Right renal cortex interstitium (tissue), 3 donors: ENCODE measurements around the gene RIPK4. TPM values are rescaled to one million over a fixed set of nuclear protein-coding genes. Genes with fewer than 3 reads are reported as not detected.
"Not testable (repeated sequence)": the region's sequence is repeated elsewhere in the genome, so short reads cannot be mapped to it uniquely, and the experiment has no call there.

ENCODE experiments used
- DNase-seq, 3 donors: peaks; one replicate each; pipeline ENCODE4 v3.0.0-alpha.2; 2013; ENCODE audit warnings: low read depth in 3 of 3, low spot score in 2 of 3
- polyA plus RNA-seq, 3 donors: library from polyadenylated mRNA; unstranded; fragments of 120-200 nt; gene quantifications; one replicate each; pipeline ENCODE4 v1.2.1, GENCODE V29; 2013; ENCODE audit not compliant: insufficient read length in 3 of 3

Gene RIPK4
- polyA plus RNA-seq, 3 donors: 15.8 to 18.7 (median 15.9) TPM

DNA sequence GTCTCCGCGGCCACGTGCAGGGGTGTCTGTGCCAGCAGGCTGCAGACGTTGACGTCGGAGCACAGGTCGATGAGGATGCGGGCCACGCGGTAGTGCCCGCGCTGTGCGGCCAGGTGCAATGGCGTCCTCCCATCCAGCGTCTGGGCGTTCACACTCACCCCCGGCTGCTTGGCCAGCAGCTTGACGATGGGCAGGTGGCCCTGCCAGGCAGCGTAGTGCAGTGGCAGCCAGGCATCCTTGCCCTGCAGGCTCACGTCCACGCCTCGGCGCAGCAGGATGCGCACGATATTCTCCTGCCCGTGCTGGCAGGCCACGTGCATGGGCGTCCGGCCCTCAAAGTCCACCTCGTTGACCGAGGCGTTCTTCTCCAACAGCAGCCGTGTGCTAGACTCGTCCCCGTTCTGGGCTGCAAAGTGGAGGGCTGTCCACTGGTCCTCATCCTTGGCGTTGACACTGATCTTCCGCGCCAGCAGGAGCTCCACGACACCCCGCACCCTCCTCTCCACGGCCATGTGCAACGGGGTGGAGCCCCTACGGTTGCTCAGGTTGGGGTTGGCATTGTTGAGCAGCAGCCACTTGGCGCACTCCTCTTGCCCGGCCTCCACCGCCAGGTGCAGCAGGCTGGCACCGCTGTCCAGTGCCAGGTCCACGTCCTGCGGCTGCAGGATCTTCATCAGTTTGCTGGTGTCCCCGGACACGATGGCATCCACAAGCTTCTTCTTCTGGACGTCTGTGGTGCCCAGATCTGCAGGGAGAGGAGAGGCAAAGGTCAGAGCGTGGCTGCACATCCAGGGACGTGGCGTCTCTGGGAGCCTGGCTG, 25.4 kb downstream of the RIPK4 start:
- no peak for DNase-seq

DNA sequence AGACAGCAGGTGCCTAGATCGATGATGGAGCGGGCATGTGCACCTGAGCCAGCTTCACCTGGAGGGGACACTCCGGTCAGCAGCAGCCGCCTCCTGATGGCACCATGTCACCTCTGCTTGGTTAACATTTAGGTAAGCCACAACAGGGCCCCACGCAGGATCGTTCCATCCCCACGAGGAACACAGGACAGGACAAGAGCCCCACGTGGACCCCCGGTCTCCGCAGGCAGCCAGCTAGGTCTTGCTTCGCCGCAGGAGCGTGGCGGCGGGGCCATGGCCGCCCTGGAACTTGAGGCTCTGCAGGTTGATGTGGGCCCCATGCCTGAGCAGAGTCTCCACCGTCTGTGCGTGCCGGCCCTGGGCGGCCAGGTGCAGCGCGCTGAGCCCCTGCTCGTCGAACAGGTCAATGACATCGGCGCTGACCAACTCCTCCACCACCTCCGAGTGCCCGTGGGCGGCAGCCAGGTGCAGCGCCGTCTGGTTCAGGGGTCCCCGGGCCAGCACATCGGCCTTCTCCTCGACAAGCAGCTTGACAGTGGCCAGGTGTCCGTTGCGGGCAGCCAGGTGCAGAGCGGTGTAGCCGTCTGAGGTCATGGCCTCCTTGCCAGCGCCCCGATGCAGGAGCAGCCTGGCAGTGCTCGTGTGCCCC, 26.1 kb downstream of the RIPK4 start:
- no peak for DNase-seq

DNA sequence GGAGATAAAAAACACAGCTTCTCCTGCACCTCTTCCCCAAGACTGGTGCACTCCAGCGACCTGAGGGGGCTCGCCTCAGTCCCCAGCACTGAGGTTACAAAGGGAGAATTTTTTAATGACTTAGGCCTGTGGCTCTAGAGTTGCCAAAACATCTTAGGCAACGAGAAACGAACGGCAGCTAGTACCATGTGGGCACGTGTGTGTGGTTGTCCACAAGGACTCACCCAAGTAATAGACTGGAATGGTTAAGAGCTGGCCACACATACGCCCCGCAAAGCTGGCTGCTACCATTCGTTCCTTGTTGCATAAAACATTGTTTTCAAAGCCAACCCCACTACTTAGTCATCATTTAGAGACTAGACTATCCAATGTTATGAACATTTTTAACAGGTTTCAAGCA, 26.9 kb downstream of the RIPK4 start:
- DNase-seq: no peak

DNA sequence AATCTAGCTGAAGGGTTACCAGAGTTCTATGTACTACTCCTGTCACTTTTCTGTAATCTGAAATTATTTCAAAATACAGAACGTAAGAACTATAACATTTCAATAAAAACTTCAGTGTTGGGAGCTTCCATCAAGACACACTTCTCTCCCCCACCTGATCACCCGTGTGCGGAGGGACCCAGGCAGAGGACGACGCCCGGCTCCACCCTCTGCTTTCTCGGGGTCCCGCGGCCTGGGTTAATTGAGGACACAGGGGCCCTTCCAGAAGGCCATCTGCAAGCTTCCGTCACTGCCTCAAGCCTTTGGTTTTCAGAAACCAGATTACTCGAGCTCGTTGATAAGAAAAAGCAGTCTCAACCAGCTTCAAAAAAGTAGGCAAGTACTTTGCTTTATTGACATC, 27.8 kb downstream of the RIPK4 start:
- DNase-seq: no peak

DNA sequence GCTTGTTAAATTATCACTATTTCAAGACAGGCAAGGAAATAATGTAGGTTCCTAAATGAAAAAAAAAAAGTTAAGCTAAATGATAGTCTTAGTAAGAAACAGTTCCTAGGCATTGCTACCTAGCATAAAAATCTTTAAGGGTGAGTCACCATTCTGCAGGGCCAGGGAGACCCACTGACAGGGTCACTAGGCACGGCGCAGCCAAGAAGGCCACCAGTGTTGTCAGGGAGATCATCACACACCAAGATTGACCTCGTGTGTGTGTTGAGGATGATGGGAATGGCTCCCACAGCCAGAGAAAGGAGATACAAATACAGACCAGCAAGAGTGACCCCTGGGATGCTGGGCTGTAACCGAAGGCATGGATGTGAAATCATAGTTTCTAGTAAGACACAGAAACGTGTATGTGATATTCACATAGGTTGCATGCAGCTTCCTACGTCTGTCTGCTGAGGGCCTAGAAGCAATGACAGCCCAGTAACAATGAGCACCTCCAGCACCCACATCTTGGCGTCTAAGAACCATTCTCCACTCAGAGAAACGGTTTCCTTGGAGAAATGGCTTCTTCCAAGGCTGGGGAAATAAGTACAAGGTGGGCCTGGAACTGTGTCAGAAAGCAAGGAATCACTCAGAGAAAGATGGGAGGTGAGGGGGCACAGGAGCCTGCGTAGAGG, 29.1 kb downstream of the RIPK4 start:
- no peak for DNase-seq

DNA sequence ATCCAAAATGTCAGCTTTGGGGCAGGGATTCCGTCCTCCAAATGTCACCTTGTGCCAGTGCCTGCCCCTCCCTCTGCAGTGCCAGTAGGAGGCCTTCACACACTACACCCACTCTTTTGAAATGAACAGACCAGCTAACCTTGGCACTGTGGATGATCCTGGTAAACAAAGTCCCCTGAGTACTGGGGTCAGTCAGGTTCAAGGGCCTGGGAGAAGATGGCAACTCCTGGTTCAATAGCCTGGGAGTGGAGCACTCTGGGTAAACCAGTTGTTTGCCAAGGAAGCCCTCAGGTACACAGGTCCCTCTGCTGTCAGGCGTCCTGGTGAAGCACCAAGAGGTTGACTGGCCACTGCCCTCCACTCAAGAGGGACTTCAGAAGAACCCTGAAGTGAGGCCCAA, 30.4 kb downstream of the RIPK4 start:
- DNase-seq: no peak

DNA sequence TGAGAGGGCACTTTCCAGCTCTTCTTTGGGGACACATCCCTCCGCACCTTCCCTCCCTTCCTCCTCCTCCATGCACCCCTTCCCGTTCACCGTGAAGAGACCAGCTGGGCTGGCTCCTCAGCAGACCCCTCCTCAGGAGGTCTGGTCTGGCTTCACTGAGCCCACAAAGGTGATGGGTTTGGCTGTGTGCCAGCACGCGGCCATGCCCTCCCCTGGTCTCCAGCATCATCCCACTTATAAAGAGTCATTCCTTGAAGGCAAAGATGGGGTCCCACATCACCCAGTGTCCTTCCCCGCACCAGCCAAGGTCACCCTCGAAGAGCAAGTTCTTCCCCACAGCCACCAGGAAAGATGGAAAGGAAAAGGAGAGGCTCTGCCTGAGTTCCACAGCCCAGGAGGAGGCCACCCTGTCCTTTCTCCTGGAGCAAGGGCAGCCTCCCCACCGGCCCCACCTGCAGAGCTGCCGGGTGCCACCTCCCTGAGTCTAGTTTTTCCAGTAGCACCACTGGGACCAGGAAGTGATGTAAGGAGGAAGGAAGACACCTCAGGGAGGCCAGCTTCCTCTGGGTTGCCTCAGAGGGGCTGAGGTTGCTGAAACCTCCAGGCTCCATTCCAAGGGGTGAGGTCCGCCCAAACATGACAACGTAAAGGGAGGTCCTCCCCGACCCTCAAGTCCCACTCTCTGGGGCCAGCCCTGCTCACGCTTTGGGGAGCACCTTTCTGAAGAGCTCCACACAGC, 32.7 kb downstream of the RIPK4 start:
- DNase-seq: no peak

DNA sequence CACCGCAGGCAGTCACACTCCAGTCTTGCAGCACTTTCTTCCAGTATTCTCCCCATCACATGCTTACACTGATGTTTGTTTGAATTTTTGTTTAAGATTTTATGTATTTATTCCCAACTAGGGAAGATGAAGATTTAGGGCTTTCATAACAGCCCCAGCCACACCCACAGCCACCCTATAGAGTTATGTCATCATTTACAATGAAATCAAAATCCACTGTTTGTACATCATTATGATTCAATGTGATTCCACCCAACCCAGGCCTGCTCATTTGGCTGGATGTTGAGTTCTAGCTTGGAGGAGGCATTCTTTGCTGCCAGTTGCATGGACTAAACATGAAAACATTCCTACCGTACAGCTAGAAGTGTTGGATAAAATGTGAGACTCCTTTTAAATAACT, 35.8 kb downstream of the RIPK4 start:
- DNase-seq: no peak

DNA sequence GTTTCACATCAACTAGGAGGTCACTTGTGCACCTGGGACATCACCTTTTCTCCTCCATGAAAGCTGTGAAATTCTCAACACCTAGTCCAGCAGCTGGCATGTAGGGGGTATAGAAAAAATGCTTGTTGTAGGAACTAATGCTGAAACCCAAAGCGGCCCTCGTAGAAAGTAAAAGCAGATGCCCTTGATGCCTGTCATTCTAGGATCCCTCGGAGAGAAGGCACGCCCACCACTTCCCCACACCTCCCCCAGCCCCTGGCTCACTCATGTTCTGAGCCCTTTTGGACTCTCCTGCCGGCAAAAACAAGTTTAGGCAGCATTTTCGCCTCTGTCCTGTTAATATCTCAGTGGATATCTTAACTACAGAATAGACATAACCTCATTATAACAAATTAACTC, 36.5 kb downstream of the RIPK4 start:
- no peak for DNase-seq

DNA sequence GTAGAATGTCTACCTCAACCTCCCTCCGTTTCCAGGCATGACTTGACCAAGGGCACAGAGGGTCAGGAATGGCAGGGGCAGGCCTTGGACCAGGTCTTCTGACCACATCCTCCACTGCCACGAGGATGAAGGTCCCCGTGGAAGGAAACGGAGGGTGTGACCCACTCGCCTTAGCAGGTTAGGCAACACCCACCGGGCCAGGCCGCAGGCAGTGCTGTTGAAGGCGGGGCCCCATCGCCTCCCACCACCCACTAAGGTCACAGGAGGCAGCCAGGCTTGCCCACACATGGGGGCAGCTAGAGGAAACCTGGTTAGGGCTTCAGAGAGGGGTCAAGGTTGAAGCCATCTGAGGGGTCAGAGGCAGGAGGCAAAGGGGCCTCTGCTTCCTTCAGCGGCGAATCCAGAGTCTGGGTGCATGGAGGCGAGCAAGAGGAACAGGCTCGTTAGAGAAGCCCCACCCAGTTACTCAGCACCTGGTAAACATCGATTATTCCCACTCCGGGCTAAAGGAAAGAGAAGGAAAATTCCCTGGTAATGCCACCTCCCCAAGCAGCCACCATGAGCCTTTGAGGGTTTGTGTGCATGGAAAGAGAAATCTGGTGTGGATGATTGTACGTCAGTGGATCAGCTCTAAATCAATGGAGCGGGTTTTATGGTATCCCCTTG, 37.0 kb downstream of the RIPK4 start:
- no peak for DNase-seq

DNA sequence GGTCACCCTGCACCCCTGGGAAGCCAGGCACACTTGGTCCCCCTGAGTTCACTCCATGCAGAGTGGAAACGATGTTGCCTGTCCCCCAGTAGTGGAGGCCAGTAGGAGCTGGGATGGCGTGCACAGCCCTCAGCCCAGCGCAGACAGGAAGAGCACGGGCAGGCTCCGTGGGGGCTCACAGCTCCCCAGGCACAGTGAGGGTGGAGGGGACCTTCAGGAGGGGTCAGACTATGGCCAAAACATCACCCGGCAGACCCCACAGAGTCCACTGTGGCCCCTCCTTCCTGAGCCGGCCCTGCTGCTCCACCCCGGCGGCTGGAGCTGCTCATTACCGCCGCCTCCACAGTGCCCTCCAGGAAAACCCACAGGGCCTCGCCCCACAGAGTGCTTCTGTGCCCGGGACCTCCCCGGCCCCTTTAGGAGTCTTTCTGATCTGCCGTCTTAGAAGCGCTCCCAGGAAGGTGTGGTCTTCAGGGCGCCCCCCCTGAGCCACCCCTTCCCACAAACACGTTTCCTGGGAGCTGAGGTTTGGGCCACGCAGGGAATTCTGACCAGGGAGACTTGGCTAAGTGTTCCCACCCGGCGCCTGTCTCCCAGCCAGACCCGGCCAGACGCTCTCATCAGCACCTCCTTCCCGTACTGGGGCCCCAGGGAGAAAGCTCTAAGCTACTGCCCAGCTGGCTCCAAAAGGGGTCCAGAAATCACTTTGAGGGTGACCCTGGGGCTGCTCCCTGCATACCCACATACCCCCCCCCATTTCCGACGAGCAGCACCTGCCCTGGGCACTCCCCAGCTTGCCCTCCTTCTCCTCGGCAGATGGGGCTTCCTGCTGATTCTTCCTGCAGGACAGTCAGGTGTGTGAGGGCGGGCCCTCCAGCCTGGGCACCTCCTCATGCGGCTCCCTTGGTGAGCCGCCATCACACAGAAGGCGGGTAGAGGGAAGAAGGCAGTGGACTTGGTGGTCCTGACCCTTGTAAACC, 38.8 kb downstream of the RIPK4 start:
- no peak for DNase-seq

DNA sequence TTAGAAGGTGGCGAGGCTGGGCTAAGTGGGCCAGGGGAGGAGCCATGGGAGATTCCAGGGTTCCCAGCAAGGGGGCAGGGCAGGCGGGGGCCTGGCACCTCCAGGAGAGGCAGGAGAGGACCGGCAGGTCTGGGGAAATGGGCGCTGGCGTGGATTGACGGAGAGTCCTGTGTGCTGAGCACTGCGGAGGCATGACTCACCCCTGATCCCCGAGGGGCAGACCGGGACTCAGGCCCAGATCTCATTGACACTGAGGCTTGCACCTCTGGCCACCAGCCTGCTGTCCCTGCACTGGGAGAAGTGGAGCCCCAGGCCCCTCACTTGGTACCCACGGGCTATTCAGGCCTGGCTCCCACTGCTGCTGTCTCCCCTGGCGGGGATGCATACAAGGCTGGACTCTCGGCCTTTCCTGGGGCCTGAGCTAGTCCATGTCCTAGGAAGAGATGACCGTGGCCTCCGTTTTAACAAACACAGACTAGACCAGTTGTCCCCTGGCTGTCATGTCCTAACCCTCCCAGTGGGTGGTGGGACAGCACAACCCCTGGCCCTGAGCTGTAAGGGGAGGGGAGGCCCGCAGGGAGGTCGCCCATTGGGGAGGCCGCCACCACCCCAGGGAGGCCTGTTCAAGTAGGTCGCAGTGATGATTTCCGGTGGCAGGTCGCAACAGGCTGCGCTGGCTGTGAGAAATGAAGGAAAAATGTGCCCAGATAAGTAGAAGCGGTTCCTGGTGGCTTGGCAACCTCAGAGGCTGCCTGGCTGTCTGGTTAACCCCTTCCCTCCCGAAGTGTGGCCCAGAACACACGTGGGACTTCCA, 39.7 kb downstream of the RIPK4 start:
- no peak for DNase-seq

DNA sequence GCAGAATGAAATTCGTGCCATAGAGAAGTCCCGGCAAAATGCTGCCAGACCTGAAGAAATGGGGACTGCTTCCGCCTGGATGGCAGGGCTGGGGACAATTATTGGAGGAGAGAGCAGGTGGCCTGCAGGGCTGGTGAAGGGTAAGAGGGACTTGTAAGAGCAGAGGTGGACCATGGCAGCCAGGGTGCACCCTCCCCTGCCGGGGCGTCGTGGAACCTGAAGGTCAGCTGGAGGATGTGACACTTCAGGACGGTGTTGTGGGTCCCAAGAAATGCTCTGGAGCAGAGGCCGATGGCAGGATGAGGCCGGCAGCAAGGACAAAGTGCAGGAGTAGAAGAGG, 40.3 kb downstream of the RIPK4 start:
- no peak for DNase-seq

DNA sequence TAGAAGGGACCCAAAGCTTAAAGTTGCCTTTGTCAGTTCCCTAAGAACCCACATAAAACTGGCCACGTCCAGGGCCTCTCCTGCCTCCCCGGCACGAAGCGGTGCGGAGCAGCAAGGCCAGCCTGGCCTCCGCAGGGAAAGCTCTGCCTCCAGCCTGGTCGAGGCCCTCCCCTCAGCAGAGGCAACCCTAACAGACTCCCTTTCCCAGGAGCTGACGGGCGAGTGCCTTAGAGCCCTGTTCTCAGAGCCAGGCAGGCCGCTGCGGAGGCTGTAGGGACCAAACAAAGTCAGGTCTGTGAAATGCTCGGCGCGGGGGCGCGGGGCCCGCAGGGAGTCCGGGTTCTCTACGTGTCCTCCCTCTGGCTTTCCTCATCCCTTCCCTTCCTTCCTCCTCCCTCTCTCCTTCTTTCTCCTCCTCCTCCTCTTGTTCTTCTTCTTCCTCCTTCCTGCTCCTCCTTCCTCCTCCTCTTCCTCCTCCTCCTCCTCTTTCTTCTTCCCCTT, 40.7 kb downstream of the RIPK4 start:
- DNase-seq: no peak

DNA sequence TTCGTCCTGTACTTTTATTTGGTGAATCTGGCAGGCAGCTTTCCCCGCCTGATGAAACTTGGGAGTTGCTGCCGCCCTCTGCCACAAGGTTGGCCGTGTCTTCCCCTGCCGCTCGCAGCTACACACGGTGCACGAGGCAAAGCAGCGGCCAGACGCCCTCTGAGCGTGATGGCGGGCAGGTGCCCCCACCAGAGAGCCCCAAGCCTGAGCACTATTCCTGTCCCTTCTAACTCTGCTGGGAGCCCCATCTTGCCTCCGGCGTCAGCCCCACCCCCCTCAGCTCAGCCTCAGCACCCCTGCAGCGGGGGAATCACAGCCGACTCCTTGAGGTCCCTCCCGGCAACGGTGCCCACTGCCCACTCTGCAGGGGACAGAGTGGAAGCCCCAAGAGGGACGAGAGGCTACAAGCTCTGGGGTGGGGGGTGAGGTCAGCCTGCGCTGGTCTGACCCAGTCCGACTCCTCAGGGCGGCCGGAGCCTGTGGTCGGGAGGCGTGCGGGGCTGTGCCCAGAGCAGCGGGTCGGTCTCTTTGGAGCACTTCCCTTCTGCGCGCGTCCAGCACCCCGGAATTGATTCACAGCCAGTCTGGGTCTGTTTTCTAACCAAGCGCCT, 41.3 kb downstream of the RIPK4 start:
- DNase-seq: no peak

DNA sequence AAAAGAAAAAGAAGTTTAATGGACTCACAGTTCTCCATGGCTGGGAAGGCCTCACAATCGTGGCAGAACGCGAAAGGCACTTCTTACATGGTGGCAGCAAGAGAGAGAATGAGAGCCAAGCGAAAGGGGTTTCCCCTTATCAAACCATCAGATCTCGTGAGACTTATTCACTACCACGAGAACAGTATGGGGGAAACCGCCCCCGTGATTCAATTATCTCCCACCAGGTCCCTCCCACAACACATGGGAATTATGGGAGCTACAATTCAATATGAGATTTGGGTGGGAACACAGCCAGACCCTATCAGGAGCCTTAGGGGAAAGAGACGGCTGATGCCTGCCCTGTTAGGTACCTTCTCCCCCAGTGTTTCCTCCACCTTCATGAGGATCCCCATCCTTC, 43.0 kb downstream of the RIPK4 start:
- not testable (repeated sequence) for DNase-seq

DNA sequence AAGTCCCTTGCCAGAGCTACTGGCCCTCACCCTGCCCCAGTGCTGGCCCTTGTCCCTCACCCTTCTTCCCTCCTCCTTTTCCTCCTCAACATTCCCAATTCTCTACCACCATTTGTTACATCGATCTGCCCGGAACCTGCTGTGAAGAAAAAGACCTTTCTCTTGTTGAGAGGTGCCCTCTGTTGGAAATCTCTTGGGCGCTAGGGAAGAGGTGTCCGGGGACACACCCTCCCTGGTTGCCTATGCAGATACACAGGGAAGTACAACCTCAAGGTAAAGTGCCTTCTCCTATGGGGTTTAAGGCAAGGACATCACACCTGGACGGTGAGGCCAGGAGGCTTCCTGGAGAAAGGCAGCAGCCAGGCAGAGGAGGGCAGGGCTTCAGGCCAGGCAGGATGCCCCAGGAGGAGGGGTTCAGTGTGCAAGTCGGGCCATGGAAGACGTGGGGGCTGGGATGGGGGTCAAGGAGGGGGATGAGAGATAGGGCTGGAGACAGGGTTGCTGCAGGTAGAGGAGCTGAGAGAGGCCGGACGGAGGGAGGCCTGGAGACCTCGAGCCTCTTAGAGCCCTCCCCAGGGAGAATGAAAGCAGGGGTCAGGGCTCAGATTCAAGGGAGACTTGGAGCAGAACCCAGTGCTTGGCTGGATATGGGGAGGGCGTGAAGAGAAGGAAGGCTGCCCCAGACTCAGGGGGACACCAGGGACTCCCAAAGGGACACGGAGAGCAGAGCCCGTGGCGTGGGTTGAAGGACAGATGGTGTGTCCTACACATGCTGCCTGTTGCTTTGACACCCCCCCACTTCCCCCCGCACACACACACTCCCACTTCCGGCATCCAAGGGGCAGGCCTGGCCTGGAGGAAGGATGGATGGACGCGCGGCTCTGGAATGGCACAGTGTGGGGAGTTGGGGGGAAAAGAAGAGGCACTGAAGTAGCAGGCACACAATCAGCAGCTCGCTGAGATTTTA, 44.5 kb downstream of the RIPK4 start:
- no peak for DNase-seq
